ENCODE results near the gene OXSM.

Gene OXSM

DNA sequence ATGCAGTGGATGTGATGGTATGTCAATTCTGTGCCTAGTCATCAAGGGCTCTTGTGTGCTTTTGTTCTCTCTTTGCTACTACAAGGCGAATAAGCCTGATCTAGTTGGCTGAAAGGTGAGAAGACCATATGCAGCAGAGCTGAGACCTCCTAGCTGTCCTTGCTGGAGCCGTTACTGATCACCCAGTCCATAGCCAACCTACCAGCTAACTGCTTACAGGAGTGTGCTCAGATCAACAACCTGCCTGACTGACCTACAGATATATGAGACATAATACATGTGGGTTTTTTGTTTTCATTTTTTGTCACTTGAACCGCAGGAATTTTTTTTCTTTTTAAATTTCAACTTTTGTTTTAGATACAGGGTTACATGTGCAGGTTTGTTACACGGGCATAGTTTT lies 22.8 kb downstream of the OXSM start:
- no peak for DNase-seq

GRCh38 chr3:25817107-25817506 lies 27.2 kb downstream of the OXSM start:
- DNase-seq, result no peak

- no peak for DNase-seq
Measured at GRCh38 chr3:25817638-25818037, 27.7 kb downstream of the OXSM start.

DNA sequence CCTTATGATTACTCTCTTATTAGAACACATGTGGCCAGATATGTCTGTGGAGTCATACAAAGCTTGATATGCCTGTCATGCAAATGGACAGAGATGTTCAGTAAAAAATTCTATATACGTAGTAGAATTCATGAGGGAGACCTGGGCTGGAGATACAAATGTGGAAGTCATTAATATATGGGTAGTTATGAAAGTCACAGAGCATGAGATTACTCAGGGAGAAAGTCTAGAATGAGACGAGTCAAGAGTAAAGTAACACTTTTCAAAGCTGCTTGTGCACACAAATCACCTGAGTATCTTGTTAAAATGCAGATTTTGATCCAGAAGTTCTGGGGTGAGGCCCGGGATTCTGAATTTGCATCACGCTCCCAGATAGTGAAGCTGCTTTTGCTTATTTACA lies 28.4 kb downstream of the OXSM start:
- DNase-seq, result no peak

DNA sequence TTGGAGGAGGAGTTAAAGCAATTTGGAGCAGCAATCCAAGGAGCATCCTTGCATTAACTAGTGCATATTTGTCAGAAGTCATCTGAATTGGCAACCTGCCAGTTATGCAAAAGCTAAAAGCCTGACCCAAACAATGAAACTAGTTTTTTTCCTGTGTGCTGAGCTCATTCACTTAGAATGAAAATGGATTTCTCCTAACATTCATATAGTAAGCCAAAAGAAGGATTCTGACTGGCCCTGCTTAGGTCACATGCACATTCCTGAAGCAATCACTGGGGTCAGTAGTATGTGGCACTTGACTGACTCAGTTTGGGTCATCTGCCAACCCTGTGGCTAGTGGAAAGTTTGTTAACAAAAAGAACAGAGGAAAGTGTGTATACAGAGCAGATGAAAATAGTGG lies 30.5 kb downstream of the OXSM start:
- no peak for DNase-seq

- DNase-seq, result no peak
Measured at GRCh38 chr3:25820816-25821486, 31.1 kb downstream of the OXSM start.

DNA sequence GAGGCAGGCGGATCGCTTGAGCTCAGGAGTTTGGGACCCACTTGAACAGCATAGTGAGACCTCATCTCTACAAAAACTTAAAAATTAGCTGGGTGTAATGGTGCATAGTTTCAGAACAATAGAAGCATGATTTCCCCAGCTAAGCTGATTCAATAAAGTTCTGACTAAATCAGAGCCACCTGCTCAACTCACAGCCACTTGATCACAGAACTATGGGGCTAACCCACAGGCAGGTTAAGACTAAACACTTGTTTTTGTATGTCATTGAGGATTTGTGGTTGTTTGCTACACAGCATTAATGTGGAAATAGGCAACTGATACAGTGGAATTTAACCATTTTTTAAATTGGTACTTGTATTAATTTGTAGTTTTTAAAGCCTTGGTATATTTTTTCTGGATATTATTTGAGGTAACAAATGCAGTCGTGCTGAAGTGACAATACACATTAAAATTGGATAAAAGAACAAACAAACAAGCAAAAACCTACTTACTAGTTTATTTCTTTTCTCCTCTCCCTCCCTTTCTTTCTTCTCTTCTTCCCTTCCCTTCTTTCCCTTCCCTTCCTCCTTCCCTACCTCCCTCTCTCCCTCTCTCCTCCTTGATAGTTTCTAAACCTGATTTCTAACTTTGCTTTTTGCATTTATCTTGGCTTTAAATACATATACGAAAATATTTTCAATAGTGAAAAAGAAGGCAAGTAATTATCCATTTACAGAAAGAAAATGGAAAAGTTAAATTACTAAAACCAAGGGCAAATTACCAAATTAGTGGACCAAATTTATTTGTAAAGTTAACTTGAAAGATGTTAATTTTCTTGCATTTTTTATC lies 32.1 kb downstream of the OXSM start:
- DNase-seq, result no peak

- no peak for DNase-seq
Measured at GRCh38 chr3:25823314-25823713, 33.4 kb downstream of the OXSM start.

DNA sequence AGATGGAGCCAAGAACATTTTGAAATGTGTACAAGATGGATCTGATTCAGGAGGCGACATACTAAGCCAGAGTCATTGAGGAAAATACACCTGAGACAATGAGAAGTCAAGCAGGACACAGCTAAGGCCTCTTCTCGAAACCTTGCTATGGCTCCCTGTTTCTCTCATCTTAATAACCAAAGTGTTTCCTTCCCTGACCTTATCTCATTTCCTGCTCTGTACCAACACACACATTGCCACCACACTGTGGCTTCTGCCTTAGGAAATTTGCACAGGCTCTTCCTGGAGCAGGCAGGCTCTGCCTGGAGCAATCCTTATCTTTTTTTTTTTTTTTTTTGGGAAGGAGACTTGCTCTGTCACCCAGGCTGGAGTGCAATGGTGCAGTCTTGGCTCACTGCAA lies 36.6 kb downstream of the OXSM start:
- no peak for DNase-seq

DNA sequence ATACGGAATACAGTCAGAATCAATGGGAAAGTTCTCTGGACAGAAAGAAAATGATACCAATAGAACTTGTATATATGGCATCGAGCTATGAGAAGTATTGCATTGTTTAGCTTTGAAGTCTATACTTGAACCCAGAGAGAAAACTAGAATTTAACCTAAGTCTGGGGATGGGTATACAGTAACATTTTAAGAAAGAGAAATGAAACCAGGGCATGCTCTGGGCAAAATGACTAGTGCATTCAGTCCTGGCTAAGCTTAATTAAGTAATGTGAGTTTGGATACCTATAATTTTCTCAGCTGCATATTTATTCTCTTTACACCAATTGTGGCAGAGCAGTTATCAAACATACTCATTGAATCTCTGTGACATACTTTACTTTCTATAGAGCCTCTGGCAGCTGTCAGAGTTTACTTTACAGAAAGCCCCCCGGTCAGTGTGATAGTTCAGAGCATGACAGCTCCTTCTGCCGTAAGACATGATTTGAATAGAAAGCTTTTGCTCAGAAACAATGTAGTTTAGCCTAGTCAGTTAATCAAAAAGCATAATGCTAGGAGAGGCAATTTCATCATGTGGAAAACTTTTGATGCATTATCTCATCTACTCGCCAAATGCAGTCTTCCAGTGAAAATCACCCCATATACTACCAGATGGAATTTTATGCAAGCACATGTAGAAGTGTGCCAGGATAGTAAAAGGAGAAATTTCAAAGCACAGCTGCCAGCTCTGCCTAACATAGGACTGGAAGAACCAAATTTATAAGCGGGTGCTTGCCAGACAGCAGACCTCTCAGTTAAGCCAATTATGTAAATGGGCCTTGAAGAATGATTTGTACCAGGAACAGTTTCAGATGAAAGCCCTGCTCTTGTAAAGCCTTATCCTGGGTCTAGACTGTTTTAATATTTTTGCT lies 40.7 kb downstream of the OXSM start:
- DNase-seq, result no peak

DNA sequence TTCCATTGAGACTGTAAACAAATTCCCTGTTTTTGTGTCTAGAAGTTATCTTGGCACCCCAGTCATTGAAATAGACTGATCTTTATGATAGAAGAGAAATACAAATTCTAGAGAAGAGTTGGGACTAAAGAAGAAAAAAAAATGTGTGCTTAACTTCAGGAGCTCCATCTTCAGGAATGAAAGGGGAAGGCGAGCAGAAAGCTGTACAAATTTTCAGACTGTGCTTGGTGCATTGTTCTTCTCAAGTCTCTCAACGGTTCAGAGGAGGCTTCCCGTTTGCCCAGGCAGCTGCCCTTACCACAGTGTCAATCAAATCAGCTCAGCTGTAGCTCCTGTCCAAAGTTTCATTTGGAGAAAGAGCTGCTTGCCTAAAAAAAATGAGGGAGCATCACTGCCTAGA lies 41.7 kb downstream of the OXSM start:
- no peak for DNase-seq

DNA sequence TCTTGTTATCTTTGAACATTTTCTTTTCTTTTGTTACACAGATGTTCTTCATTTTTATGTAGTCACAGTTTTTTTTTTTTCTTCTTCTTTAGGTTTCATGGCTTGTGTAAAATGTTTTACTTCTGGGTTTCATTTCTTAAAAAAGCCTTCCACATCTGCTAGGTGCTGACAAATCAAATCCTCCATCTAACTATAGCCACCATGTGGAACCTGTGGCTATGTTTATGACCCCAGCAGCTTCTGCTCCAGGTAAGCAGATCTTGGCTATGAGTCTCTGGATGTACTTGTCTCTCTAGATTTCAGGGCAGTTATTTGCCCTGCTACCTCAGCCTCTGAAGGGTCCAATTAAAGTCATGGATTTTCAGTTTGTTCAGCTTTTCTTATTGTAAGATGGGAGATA lies 44.5 kb downstream of the OXSM start:
- no peak for DNase-seq

- no peak for DNase-seq
Measured at GRCh38 chr3:25836579-25836978, 46.7 kb downstream of the OXSM start.

DNA sequence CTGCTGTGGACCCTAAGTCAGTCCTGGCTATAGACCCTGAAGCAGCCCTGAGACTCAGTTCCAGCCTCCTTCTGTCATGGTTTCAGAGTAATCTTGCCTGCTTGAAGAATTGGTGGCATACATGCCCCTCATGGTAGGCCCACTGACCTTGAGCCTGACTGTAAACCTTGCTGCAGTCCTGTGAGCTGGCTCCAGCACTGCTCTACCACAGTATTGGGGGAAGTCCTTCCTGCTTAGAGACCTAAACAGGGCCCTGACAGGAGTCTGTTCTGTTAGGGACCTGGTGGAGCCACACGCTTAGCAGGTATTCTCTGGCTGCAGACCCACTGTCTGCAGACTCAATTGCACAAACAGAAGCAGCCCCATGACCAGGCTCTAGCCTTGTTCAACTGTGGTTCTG lies 47.1 kb downstream of the OXSM start:
- no peak for DNase-seq

DNA sequence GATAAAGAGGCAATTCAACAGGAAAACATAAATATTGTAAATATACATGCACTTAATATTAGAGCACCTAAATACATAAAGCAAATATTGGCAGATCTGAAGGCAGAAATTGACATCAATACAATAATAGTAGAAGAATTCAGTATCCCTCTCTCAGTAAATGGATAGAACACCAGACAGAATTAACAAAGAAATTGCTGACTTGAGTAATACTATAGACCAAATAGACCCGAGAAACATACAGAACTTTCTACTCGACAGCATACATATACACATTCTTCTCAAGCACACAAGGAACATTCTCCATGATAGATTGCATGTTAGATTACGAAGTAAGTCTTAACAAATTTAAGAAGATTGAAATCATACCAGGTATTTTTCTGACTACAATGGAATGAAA lies 50.2 kb downstream of the OXSM start:
- no peak for DNase-seq

GRCh38 chr3:25843332-25843731 lies 53.4 kb downstream of the OXSM start:
- DNase-seq, result no peak
